Small intestine (tissue), 7 donors: Measurements from ENCODE around the gene PIP5K1C. TPM values are rescaled to one million over a fixed set of nuclear protein-coding genes. Genes with fewer than 3 reads are reported as not detected.

Source experiments
- DNase-seq, 2 donors: peaks; one replicate each; pipeline versions ENCODE4 v3.0.0 to v3.0.0-alpha.2; 2013
- FAIRE-seq: peaks from 2 replicates; lab custom pipeline; 2012; peaks lifted over from hg19 to GRCh38; lab: Jason Lieb, UNC
- H3K27ac ChIP-seq, 3 donors: one replicate each; pipeline ENCODE4 v1.5.1; 2013; ENCODE audit warnings: low read length in 2 of 3, mild to moderate bottlenecking in 2 of 3, control low read depth in 1 of 3, inconsistent platforms in 1 of 3, low read depth in 1 of 3, moderate library complexity in 1 of 3
- H3K27me3 ChIP-seq, 3 donors: one replicate each; pipeline ENCODE4 v1.6.1; 2013; ENCODE audit warnings: low read length in 3 of 3, inconsistent platforms in 1 of 3; ENCODE audit not compliant: control insufficient read depth in 3 of 3, insufficient read depth in 3 of 3
- H3K36me3 ChIP-seq, 3 donors: one replicate each; pipeline ENCODE4 v1.6.1; 2013; ENCODE audit warnings: low read length in 3 of 3, inconsistent platforms in 1 of 3, low read depth in 1 of 3, mild to moderate bottlenecking in 1 of 3, moderate library complexity in 1 of 3; ENCODE audit not compliant: control insufficient read depth in 3 of 3, insufficient read depth in 2 of 3
- H3K4me1 ChIP-seq, 3 donors: one replicate each; pipeline ENCODE4 v1.6.1; 2013; ENCODE audit warnings: low read length in 2 of 3, inconsistent platforms in 1 of 3, low read depth in 1 of 3, mild to moderate bottlenecking in 1 of 3, moderate library complexity in 1 of 3; ENCODE audit not compliant: control insufficient read depth in 3 of 3, insufficient read depth in 2 of 3
- H3K4me3 ChIP-seq, 3 donors: one replicate each; pipeline ENCODE4 v1.5.1; 2013; ENCODE audit warnings: low read length in 3 of 3, control low read depth in 1 of 3, inconsistent platforms in 1 of 3, low read depth in 1 of 3, mild to moderate bottlenecking in 1 of 3, moderate library complexity in 1 of 3
- H3K9me3 ChIP-seq, 2 donors: one replicate each; pipeline ENCODE4 v1.6.1; 2013; ENCODE audit warnings: low read depth in 1 of 2, low read length in 1 of 2; ENCODE audit not compliant: control insufficient read depth in 2 of 2, insufficient read depth in 1 of 2
- WGBS, 3 donors: extraction: QIAGEN DNeasy Blood & Tissue Kit; methylation state at CpG; one replicate each; pipeline ENCODE4 v1.1.7; 2013; 5-methylcytosine and 5-hydroxymethylcytosine counted together
- polyA plus RNA-seq, 4 donors: library from polyadenylated mRNA; stranded (reverse) in 3 of 4; unstranded in 1 of 4; fragments of 200-250 nt in 3 of 4; fragments of 120-200 nt in 1 of 4; gene quantifications; one replicate each; pipeline versions ENCODE4 v1.2.1 to v1.2.3, GENCODE V29; 2013
- donor health status: healthy with polysubstance abuse.
- donor health status: control.
- donor health status: control.
- donor health status: Bipolar disorder and iron deficiency.
- donor health status: healthy.

PIP5K1C gene
- polyA plus RNA-seq, 4 donors = 7.3 to 19.5 (median 13.5) TPM

DNA sequence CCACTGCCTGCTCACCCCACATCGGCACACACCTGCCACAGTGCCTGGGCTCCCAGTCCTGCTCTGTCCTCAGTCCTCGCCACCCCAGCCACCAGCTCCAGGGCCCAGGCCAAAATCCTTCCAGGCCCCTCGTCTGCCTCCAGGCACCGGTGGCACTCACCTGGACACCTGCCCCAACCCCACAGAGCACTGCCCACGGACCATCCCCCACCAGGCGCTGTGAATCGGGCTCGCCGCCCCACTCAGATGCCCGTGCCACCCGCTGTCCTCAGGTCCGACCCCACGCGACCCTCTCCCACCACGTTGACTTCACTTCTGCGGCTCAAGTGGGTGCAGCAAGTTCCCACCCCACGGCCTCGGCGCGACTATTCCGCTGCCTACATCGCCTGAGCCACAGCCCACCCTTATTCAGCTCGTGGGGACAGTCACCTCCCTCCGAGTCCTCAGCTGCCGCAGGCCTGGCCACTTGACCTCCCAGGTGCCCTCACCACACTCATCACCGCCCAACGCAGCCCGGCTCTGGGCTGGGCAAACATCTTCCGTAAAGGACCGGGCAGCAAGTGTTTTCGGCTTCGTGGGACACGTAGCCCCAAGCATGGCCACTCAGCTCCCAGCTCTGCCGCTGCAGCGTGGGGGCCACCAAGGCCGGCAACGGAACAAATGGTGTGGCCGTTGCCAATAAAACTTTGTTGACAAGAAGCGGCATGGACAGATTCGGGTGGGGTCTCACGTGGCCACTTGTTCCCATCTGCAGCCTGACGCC lies 5.7 kb downstream of the PIP5K1C start:
- no peak for DNase-seq
- Histone ChIP-seq H3K9me3 (peaks cover 0 to 12% of the 10 kb centered on the region in 2 donors), H3K4me3 (no peak overlapping the region), H3K36me3 (peaks cover 0 to 34% (median 0%) of the 10 kb centered on the region in 3 donors), H3K27me3 (no peaks in the 10 kb centered on the region), H3K4me1 (peaks cover 0 to 11% (median 0%) of the 10 kb centered on the region in 3 donors), H3K27ac (no peak overlapping the region)
- 91 to 92% (median 92%) methylated on average over 42 of the region's 42 CpGs for WGBS, 3 donors
- FAIRE-seq = no peak

- FAIRE-seq (no peak), DNase-seq (no peak)
- H3K9me3 ChIP-seq = peaks cover 0 to 12% of the 10 kb centered on the region in 2 donors
- no peak overlapping the region for H3K4me3 ChIP-seq
- H3K4me1 ChIP-seq = peaks cover 0 to 4% (median 0%) of the 10 kb centered on the region in 3 donors
- H3K27me3 ChIP-seq = no peaks in the 10 kb centered on the region
- H3K36me3 ChIP-seq = peaks cover 0 to 33% (median 0%) of the 10 kb centered on the region in 3 donors
- H3K27ac ChIP-seq = no peak overlapping the region
- 82 to 88% (median 86%) methylated on average over 32 to 34 of the region's 34 CpGs for WGBS, 3 donors
Measured at GRCh38 chr19:3693025-3693925, 7.0 kb downstream of the PIP5K1C start.

DNA sequence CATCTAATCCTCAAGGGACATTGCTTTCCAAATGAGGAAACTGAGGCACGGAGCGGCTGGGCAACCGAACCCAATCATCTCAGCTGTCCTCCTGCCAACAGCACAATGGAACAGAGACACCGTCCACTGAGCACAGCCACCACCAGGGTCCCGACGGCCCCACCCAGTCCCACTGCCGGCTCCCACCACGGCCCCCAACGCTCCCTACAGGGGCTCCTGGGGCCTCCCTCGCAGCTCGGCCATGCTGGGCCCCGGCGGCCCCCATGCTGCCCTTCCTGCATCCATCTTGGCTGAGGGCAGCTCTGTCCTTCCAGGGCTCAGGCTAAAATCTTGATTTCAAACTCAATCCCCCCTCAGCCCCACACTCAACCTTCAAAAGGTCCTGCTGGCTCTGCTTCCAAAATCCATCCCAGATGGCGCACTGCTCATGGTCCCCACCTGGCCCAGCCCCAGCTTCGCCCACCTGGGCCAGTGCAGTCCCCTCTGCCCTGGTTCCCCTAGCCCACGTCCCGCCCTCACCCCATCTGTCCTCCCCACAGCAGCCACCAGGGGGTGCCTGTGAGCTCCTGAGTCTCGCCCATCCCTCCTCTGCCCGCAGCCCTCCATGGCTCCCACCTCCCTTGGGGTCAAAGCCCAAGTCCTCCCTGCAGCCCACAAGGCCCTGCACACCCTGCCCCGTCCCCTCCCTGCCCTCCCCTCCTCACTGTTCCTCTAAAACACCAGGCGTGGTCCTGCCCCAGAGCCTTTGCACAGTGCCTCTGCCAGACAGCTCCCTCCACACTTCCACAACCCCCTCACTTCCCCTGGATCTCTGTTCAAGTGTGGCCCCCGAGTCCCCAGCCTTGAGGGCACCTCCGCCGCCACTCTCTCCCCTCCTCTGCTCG lies 7.9 kb downstream of the PIP5K1C start:
- WGBS, 3 donors = 85 to 89% (median 87%) methylated on average over 23 to 25 of the region's 25 CpGs
- peaks cover 0 to 35% (median 0%) of the 10 kb centered on the region in 3 donors for H3K36me3 ChIP-seq
- no peaks in the 10 kb centered on the region for H3K27me3 ChIP-seq
- H3K27ac ChIP-seq = no peak overlapping the region
- H3K4me1 ChIP-seq = peaks cover 0 to 7% (median 0%) of the 10 kb centered on the region in 3 donors
- H3K4me3 ChIP-seq = no peak overlapping the region
- no peak for FAIRE-seq
- no peak for DNase-seq
- peaks cover 0 to 12% of the 10 kb centered on the region in 2 donors for H3K9me3 ChIP-seq

- Histone ChIP-seq H3K36me3 (peaks cover 0 to 35% (median 0%) of the 10 kb centered on the region in 3 donors), H3K27me3 (no peaks in the 10 kb centered on the region), H3K27ac (no peak overlapping the region), H3K4me1 (peaks cover 0 to 7% (median 0%) of the 10 kb centered on the region in 3 donors), H3K9me3 (peaks cover 0 to 12% of the 10 kb centered on the region in 2 donors), H3K4me3 (no peak overlapping the region)
- 95 to 97% (median 96%) methylated on average over 18 of the region's 18 CpGs for WGBS, 3 donors
- no peak for DNase-seq
- FAIRE-seq = no peak
Measured at GRCh38 chr19:3691726-3692125, 8.5 kb downstream of the PIP5K1C start.

- peaks cover 0 to 7% (median 0%) of the 10 kb centered on the region in 3 donors for H3K4me1 ChIP-seq
- peaks cover 0 to 12% of the 10 kb centered on the region in 2 donors for H3K9me3 ChIP-seq
- H3K27ac ChIP-seq = no peak overlapping the region
- WGBS, 3 donors = 91% methylated on average over 16 of the region's 16 CpGs
- DNase-seq (no peak), FAIRE-seq (no peak)
- no peak overlapping the region for H3K4me3 ChIP-seq
- H3K27me3 ChIP-seq = no peaks in the 10 kb centered on the region
- H3K36me3 ChIP-seq = peaks cover 0 to 35% (median 0%) of the 10 kb centered on the region in 3 donors
Measured at GRCh38 chr19:3691372-3691716, 8.9 kb downstream of the PIP5K1C start.

GRCh38 chr19:3690551-3691371 lies 9.5 kb downstream of the PIP5K1C start:
- DNase-seq (no peak), FAIRE-seq (no peak)
- H3K27ac ChIP-seq = no peak overlapping the region
- peaks cover 0 to 12% of the 10 kb centered on the region in 2 donors for H3K9me3 ChIP-seq
- 88 to 91% (median 89%) methylated on average over 31 of the region's 31 CpGs for WGBS, 3 donors
- H3K4me1 ChIP-seq = peaks cover 0 to 7% (median 0%) of the 10 kb centered on the region in 3 donors
- H3K36me3 ChIP-seq = peaks cover 0 to 32% (median 0%) of the 10 kb centered on the region in 3 donors
- H3K27me3 ChIP-seq = no peaks in the 10 kb centered on the region
- H3K4me3 ChIP-seq = no peak overlapping the region
